HepG2 (cell line): ENCODE data around the gene SHISAL2B.

Experiments
- CBX5 ChIP-seq: sonication (generic); formaldehyde crosslinking; IDR thresholded peaks from 2 replicates; pipeline ENCODE4 v1.4.0; 2020; ENCODE audit warnings: missing genetic modification reagents, borderline replicate concordance
- CTCF ChIP-seq: sonication (generic); formaldehyde crosslinking; IDR thresholded peaks from 2 replicates; pipeline ENCODE4 v1.5.0; 2020; ENCODE audit warnings: mild to moderate bottlenecking, missing genetic modification reagents, moderate library complexity
- DRAP1 ChIP-seq: IDR thresholded peaks from 2 replicates; pipeline ENCODE4 v1.6.1; 2016; ENCODE audit warnings: missing genetic modification reagents, missing compliant biosample characterization
- KDM3A ChIP-seq: IDR thresholded peaks from 2 replicates; pipeline ENCODE4 v1.6.1; 2018; ENCODE audit warnings: low read depth, missing compliant biosample characterization
- NR2F1 ChIP-seq, 2 experiments: fragments of 450-650 bp in 1 of 2; formaldehyde crosslinking in 1 of 2; IDR thresholded peaks; 2 replicates each; pipeline versions ENCODE4 v1.5.0 to v1.6.1; 2016 to 2020; ENCODE audit warnings: mild to moderate bottlenecking in 1 of 2, missing compliant biosample characterization in 1 of 2, missing genetic modification reagents in 1 of 2, moderate library complexity in 1 of 2
- NR3C1 ChIP-seq: sonication (generic); formaldehyde crosslinking; IDR thresholded peaks from 2 replicates; pipeline ENCODE4 v1.4.0; 2020; ENCODE audit warnings: missing genetic modification reagents
- ONECUT2 ChIP-seq: sonication (generic); formaldehyde crosslinking; IDR thresholded peaks from 2 replicates; pipeline ENCODE4 v1.4.0; 2020; ENCODE audit warnings: missing genetic modification reagents
- POLR2A ChIP-seq, 2 experiments: IDR thresholded peaks; 2 replicates each; pipeline ENCODE4 v1.6.1; 2011; ENCODE audit warnings: low read depth in 2 of 2, low read length in 2 of 2, mild to moderate bottlenecking in 1 of 2, moderate library complexity in 1 of 2; ENCODE audit not compliant: insufficient read depth in 1 of 2

- TF ChIP-seq KDM3A (CRISPR knock-in tag) (no peak), CTCF (CRISPR knock-in tag) (no peak), NR2F1 (CRISPR knock-in tag; IDR thresholded peaks at IDR 0.05) (no peak), DRAP1 (CRISPR knock-in tag) (no peak), ONECUT2 (CRISPR knock-in tag) (no peak), CBX5 (CRISPR knock-in tag) (no peak), NR3C1 (CRISPR knock-in tag) (no peak), POLR2A (IDR thresholded peaks at IDR 0.05; ENCODE audit: insufficient read depth in 1 of 2, low read depth in 2 of 2, low read length in 2 of 2) (no peak)
Measured at GRCh38 chr5:64659289-64659688, 31.0 kb upstream of the SHISAL2B start.
